ENCODE measurements around the gene OR5L1.

OR5L1 gene

GRCh38 chr11:55811067-55811466 lies at the start of gene OR5L1:
TSS of gene OR5L1 (plus strand) at chr11:55811367. CDS start at chr11:55811467, 100 bp downstream.
- no peak for DNase-seq (ENCODE audit: low read depth in 2 of 2)

DNA sequence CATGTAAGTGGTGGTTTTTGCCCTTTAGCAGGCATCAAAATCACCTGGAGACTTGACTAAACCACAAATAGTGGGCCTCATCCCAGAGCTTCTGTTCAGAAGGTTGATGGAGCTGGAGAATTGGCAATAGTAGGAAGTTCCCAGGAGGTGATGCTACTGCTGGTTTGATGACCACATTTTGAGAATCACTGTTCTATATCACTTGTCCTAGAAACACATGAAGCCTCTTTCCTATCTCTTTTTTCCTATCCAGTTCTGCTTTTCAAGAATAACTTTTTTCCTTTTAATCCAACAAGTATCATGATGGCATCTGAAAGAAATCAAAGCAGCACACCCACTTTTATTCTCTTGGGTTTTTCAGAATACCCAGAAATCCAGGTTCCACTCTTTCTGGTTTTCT lies 38.0 kb upstream of the OR5L1 start, which contains the start of gene OR5D13:
Gene OR5D13 (plus strand): TSS at position 301 of the 400 bp plus-strand sequence. CDS start 0 bp downstream, at position 301.
- DNase-seq (ENCODE audit: low read depth in 2 of 2), result no peak

DNA sequence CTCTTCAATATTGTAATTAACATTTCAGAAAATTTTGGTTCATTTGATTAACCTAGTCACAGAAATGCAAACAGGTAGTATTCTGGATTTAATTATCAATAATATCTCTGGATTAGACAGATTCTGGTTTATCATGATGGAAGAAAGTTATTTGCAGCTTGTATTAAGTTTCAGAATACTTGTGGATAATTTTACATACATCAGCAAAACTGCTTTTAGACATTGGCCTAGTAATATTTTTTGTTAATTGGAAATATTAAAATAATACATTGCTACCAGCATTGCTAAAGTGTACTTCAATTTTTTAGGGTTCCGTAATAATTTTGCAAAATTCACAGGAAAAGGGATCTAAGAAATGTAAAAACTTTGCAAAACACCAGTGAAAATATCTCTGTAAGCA lies 19.6 kb upstream of the OR5L1 start:
- DNase-seq (ENCODE audit: low read depth in 2 of 2), result no peak

- DNase-seq (ENCODE audit: low read depth in 2 of 2), result no peak
Measured at GRCh38 chr11:55793321-55793720, 17.8 kb upstream of the OR5L1 start.

- no peak for DNase-seq (ENCODE audit: low read depth in 2 of 2)
Measured at GRCh38 chr11:55795256-55795655, 15.9 kb upstream of the OR5L1 start, which contains the start of gene OR5D14. TSS of gene OR5D14 (plus strand) at chr11:55795556. CDS start at chr11:55795556, 0 bp downstream.

GRCh38 chr11:55806248-55806647 lies 4.9 kb upstream of the OR5L1 start:
- no peak for DNase-seq (ENCODE audit: low read depth in 2 of 2)

- DNase-seq (ENCODE audit: low read depth in 2 of 2), result no peak
Measured at GRCh38 chr11:55819330-55819729, 8.2 kb downstream of the OR5L1 start, which contains the start of gene OR5D18. TSS of gene OR5D18 (plus strand) at chr11:55819630. CDS start at chr11:55819630, 0 bp downstream.

- DNase-seq (ENCODE audit: low read depth in 2 of 2), result no peak
Measured at GRCh38 chr11:55826919-55827318, 15.8 kb downstream of the OR5L1 start, which contains the start of gene OR5L2. TSS of gene OR5L2 (plus strand) at chr11:55827219. CDS start at chr11:55827219, 0 bp downstream.

- no peak for DNase-seq (ENCODE audit: low read depth in 2 of 2)
Measured at GRCh38 chr11:55838452-55838851, 27.3 kb downstream of the OR5L1 start, which contains the start of gene OR5D16. TSS of gene OR5D16 (plus strand) at chr11:55838752. CDS start at chr11:55838752, 0 bp downstream.

GRCh38 chr11:55847453-55847852 lies 36.3 kb downstream of the OR5L1 start:
- no peak for DNase-seq (ENCODE audit: low read depth in 2 of 2)

- no peak for DNase-seq (ENCODE audit: low read depth in 2 of 2)
Measured at GRCh38 chr11:55849037-55849436, 37.9 kb downstream of the OR5L1 start.

DNA sequence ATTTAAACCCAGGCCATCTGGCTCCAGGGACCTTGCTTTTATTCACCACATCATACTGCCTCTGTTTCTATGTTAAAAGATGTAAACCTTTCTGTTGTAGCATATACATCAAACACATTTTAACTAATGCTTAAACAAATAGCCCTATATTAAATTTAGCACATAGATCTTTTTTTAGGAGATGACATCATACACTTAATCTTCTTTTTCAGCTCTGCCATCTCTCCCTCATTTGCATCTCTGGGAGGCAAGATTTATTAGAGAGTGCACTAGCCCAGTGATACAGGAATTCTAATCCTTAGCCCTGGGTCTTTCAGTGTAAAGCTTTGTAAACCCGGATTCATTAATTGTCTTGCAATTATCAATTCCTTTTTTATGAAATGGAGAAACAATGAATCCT lies 41.0 kb downstream of the OR5L1 start:
- DNase-seq (ENCODE audit: low read depth in 2 of 2), result no peak

DNA sequence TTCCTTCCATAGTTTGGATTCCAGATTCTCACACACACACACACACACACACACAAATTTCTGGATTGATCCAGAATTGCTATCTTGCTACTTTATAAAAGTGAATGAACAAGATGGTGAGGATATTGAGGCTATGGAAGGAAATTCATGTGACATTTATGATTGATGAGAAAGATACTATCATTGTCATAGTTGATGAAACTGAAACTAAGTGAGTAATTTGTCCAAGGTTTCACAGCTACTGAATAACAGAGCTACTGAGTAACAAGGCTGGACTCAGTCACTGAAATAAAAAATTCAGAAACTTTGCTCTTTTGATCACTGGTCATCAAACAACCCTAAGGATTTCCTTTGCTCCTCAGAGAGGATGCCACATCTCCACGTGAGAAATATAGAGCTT lies 43.5 kb downstream of the OR5L1 start:
- no peak for DNase-seq (ENCODE audit: low read depth in 2 of 2)
